Measurements from ENCODE around the gene PNLIPRP2.

PNLIPRP2 gene

GRCh38 chr10:116620423-116621400, at the start of gene PNLIPRP2:
Gene PNLIPRP2 (plus strand): TSS chr10:116620953.
- FAIRE-seq (no peak), DNase-seq (ENCODE audit: insufficient read length, low spot score) (no peak)
- no peak for TF ChIP-seq CTCF (IDR thresholded peaks at IDR 0.05; ENCODE audit: insufficient read depth, missing control alignments)

- DNase-seq (ENCODE audit: insufficient read length, low spot score) (no peak), FAIRE-seq (no peak)
- no peak for TF ChIP-seq CTCF (IDR thresholded peaks at IDR 0.05; ENCODE audit: insufficient read depth, missing control alignments)
Observed at GRCh38 chr10:116574797-116575196, 46.0 kb upstream of the PNLIPRP2 start.

GRCh38 chr10:116587878-116588591, 32.7 kb upstream of the PNLIPRP2 start:
- DNase-seq (ENCODE audit: insufficient read length, low spot score) (no peak), FAIRE-seq (no peak)
- TF ChIP-seq CTCF (IDR thresholded peaks at IDR 0.05; ENCODE audit: insufficient read depth, missing control alignments), result no peak

GRCh38 chr10:116588995-116589394, 31.8 kb upstream of the PNLIPRP2 start:
- no peak for TF ChIP-seq CTCF (IDR thresholded peaks at IDR 0.05; ENCODE audit: insufficient read depth, missing control alignments)
- DNase-seq (ENCODE audit: insufficient read length, low spot score), result no peak
- no peak for FAIRE-seq

- DNase-seq (ENCODE audit: insufficient read length, low spot score) (no peak), FAIRE-seq (no peak)
- no peak for TF ChIP-seq CTCF (IDR thresholded peaks at IDR 0.05; ENCODE audit: insufficient read depth, missing control alignments)
Observed at GRCh38 chr10:116589926-116590325, 30.8 kb upstream of the PNLIPRP2 start.

- FAIRE-seq (no peak), DNase-seq (ENCODE audit: insufficient read length, low spot score) (no peak)
- TF ChIP-seq CTCF (IDR thresholded peaks at IDR 0.05; ENCODE audit: insufficient read depth, missing control alignments), result no peak
Observed at GRCh38 chr10:116590590-116591444, 29.9 kb upstream of the PNLIPRP2 start, which contains the start of gene PNLIPRP1. Gene PNLIPRP1 (plus strand): TSS chr10:116590959. CDS start chr10:116591130, 171 bp downstream.

All from D721Med (cell line).